Measurements from ENCODE around the gene LGALS16.

LGALS16 gene

DNA sequence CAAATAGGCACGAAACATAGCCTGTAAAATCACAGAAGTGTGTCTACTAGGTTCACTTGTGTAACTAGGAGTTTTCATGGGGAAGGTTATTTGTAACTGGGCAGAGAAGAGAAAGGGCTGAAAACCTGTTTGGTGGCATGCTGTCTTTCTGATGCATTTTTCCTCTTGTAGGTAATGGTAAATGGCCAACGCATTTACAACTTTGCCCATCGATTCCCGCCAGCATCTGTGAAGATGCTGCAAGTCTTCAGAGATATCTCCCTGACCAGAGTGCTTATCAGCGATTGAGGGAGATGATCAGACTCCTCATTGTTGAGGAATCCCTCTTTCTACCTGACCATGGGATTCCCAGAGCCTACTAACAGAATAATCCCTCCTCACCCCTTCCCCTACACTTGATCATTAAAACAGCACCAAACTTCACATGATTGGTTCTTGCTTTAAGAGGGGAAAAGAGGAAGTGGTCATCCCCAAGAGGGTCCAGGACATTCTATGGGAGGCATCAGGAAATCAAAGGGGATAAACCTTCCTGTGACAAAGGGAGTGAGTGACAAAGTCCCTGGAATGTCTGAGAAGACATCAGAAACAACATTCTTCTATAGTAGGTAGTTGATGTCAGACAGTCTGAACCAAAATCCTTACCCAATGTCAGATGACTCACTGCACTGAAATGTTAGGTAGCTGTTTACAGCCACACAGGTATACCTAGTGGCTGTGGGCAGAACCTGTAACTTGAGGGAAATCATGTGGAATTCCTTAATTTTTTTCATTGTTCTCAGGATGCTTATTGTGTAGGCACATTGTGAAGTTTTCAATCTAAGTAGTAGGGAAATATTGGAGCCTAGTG is 53.5 kb downstream of the LGALS16 start:
- no peak overlapping the region for H3K4me3 ChIP-seq (ENCODE audit: low read length)
- H3K4me1 ChIP-seq (ENCODE audit: insufficient read depth, low read length): no peaks in the 10 kb centered on the region
- H3K36me3 ChIP-seq (ENCODE audit: insufficient read depth, low read length): no peaks in the 10 kb centered on the region
- no peak overlapping the region for H2AFZ ChIP-seq (ENCODE audit: low read depth, low read length)
- peaks cover 24% of the 10 kb centered on the region for H3K27me3 ChIP-seq (ENCODE audit: insufficient read depth, low read length)
- no peaks in the 10 kb centered on the region for H3K9me3 ChIP-seq (ENCODE audit: low read length)
